OCI-LY3 (cell line): Measurements from ENCODE around the gene RPL15.

Source experiments
- H2AFZ ChIP-seq: fragments of 200-600, 300-600 bp; shearing (Covaris generic); 2 replicates; pipeline ENCODE4 v1.6.0; 2014; ENCODE audit warnings: antibody characterized with exemption, low read depth, low read length
- H3K27ac ChIP-seq: fragments of 200-600, 300-600 bp; sonication (generic); 2 replicates; pipeline ENCODE4 v1.5.1; 2014; ENCODE audit warnings: mild to moderate bottlenecking, low read length, moderate library complexity, mixed read lengths
- H3K27me3 ChIP-seq: fragments of 200-600, 300-600 bp; sonication (generic); 2 replicates; pipeline ENCODE4 v1.6.1; 2014; ENCODE audit warnings: low read depth, low read length, mixed read lengths
- H3K36me3 ChIP-seq: fragments of 200-600, 300-600 bp; sonication (generic); replicated peaks from 2 replicates; pipeline ENCODE3; 2014; ENCODE audit warnings: low read depth, low read length, mixed read lengths
- H3K4me1 ChIP-seq: fragments of 300-600, 200-600 bp; sonication (generic); 2 replicates; pipeline ENCODE4 v1.6.1; 2014; ENCODE audit warnings: low read length, mixed read lengths
- H3K4me2 ChIP-seq: fragments of 200-600, 300-600 bp; sonication (generic); 2 replicates; pipeline ENCODE4 v1.6.1; 2014; ENCODE audit warnings: low read length, mixed read lengths
- H3K4me3 ChIP-seq: fragments of 300-600, 200-600 bp; sonication (generic); 2 replicates; pipeline ENCODE4 v1.5.1; 2014; ENCODE audit warnings: antibody characterized with exemption, mild to moderate bottlenecking, low read length, moderate library complexity
- H3K79me2 ChIP-seq: fragments of 300-600, 200-600 bp; shearing (Covaris generic); 2 replicates; pipeline ENCODE4 v1.6.1; 2014; ENCODE audit warnings: mild to moderate bottlenecking, low read length, mixed read lengths
- H3K9ac ChIP-seq: fragments of 300-600, 200-600 bp; shearing (Covaris generic); 2 replicates; pipeline ENCODE4 v1.6.0; 2014; ENCODE audit warnings: mild to moderate bottlenecking, low read length, moderate library complexity
- H3K9me3 ChIP-seq: fragments of 200-600, 300-600 bp; shearing (Covaris generic); 2 replicates; pipeline ENCODE4 v1.6.1; 2014; ENCODE audit warnings: low read length, mixed read lengths; ENCODE audit not compliant: insufficient read depth
- H4K20me1 ChIP-seq: fragments of 200-600, 300-600 bp; sonication (generic); 2 replicates; pipeline ENCODE4 v1.6.1; 2016; ENCODE audit warnings: low read length, mixed read lengths; ENCODE audit not compliant: insufficient read depth
- CTCF ChIP-seq: fragments of 200-600, 300-600 bp; sonication (generic); IDR thresholded peaks from 2 replicates; pipeline ENCODE4 v1.5.1; 2014; ENCODE audit warnings: antibody characterized with exemption, low read length, low read depth
- EZH2phosphoT487 ChIP-seq: fragments of 200-600 bp; shearing (Covaris generic); IDR thresholded peaks from 2 replicates; pipeline ENCODE4 v1.6.1; 2018; ENCODE audit warnings: antibody characterized with exemption, mixed run types, low read depth

Gene RPL15

GRCh38 chr3:23941440-23941839 lies 24.5 kb downstream of the RPL15 start:
- H2AFZ ChIP-seq: no peak overlapping the region
- H3K27ac ChIP-seq: no peak overlapping the region
- peaks cover 19% of the 10 kb centered on the region for H3K27me3 ChIP-seq
- H3K4me1 ChIP-seq: peaks cover 8% of the 10 kb centered on the region
- no peaks in the 10 kb centered on the region for H3K9me3 ChIP-seq
- no peaks in the 10 kb centered on the region for H4K20me1 ChIP-seq
- no peak overlapping the region for H3K4me2 ChIP-seq
- H3K36me3 ChIP-seq: no peaks in the 10 kb centered on the region
- H3K4me3 ChIP-seq: no peak overlapping the region
- H3K79me2 ChIP-seq: no peaks in the 10 kb centered on the region
- H3K9ac ChIP-seq: no peak overlapping the region
- TF ChIP-seq CTCF: no peak
- no peak for TF ChIP-seq EZH2phosphoT487

- no peak overlapping the region for H2AFZ ChIP-seq
- H3K4me2 ChIP-seq: no peak overlapping the region
- no peaks in the 10 kb centered on the region for H3K36me3 ChIP-seq
- no peaks in the 10 kb centered on the region for H3K9me3 ChIP-seq
- no peak overlapping the region for H3K27ac ChIP-seq
- H3K27me3 ChIP-seq: peaks cover 19% of the 10 kb centered on the region
- peaks cover 17% of the 10 kb centered on the region for H3K4me1 ChIP-seq
- H3K79me2 ChIP-seq: peaks cover 6% of the 10 kb centered on the region
- no peak overlapping the region for H3K9ac ChIP-seq
- no peaks in the 10 kb centered on the region for H4K20me1 ChIP-seq
- TF ChIP-seq EZH2phosphoT487: no peak
- TF ChIP-seq CTCF: no peak
- no peak overlapping the region for H3K4me3 ChIP-seq
Measured at GRCh38 chr3:23942546-23942945, 25.6 kb downstream of the RPL15 start.

- Histone ChIP-seq H3K27me3 (peaks cover 19% of the 10 kb centered on the region), H3K79me2 (peaks cover 6% of the 10 kb centered on the region), H3K4me3 (peak overlapping the region; percentile 76)
Measured at GRCh38 chr3:23944007-23944783, 27.3 kb downstream of the RPL15 start.

More at GRCh38 chr3:23944007-23944783, 27.3 kb downstream of the RPL15 start:
- peak overlapping the region; percentile 75 for H3K9ac ChIP-seq
- no peak overlapping the region for H3K27ac ChIP-seq
- no peaks in the 10 kb centered on the region for H3K9me3 ChIP-seq
- H4K20me1 ChIP-seq: no peaks in the 10 kb centered on the region
- peaks cover 17% of the 10 kb centered on the region for H3K4me1 ChIP-seq
- no peak for TF ChIP-seq CTCF
- TF ChIP-seq EZH2phosphoT487: no peak
- peak overlapping the region; percentile 88 for H2AFZ ChIP-seq
- H3K4me2 ChIP-seq: peak overlapping the region; percentile 99
- H3K36me3 ChIP-seq: no peaks in the 10 kb centered on the region
